ENCODE results near the gene KCNMA1. TPM values are rescaled to one million over a fixed set of nuclear protein-coding genes. Genes with fewer than 3 reads are reported as not detected.

The KCNMA1 gene
- total RNA-seq, 1 donor, result 77.8 TPM

DNA sequence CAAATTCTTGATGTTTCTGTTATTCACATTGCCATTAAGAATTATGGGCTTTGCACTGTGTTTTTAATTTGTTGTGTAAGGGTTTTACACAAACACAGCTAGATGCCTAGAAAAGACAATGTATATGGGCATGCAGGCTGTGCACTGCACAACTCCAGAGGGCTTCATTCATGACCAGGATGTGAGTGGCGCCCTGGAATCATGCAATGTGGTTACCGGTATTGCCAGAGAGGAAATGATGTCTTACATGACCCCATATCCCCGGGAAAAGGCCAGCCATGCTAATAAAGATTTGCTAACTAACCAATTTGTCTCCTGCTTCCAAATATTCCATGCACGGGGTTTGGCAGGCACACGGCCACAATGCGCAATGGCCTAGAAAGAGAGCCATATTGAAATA, 16.9 kb downstream of the KCNMA1 start:
- no peaks in the 10 kb centered on the region for H3K27me3 ChIP-seq (ENCODE audit: insufficient read depth, low read length)
- H3K4me2 ChIP-seq (ENCODE audit: insufficient read depth, low read length), result no peak overlapping the region
- H3K79me2 ChIP-seq (ENCODE audit: insufficient read depth, low read length), result peaks cover 69% of the 10 kb centered on the region
- no peak for DNase-seq (ENCODE audit: insufficient read length, low spot score, missing footprints)
- peaks cover 16% of the 10 kb centered on the region for H3K4me1 ChIP-seq (ENCODE audit: insufficient read depth, low read length)
- H2AFZ ChIP-seq (ENCODE audit: low read length), result no peak overlapping the region
- TF ChIP-seq, protein P1, sequence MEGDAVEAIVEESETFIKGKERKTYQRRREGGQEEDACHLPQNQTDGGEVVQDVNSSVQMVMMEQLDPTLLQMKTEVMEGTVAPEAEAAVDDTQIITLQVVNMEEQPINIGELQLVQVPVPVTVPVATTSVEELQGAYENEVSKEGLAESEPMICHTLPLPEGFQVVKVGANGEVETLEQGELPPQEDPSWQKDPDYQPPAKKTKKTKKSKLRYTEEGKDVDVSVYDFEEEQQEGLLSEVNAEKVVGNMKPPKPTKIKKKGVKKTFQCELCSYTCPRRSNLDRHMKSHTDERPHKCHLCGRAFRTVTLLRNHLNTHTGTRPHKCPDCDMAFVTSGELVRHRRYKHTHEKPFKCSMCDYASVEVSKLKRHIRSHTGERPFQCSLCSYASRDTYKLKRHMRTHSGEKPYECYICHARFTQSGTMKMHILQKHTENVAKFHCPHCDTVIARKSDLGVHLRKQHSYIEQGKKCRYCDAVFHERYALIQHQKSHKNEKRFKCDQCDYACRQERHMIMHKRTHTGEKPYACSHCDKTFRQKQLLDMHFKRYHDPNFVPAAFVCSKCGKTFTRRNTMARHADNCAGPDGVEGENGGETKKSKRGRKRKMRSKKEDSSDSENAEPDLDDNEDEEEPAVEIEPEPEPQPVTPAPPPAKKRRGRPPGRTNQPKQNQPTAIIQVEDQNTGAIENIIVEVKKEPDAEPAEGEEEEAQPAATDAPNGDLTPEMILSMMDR (IDR thresholded peaks at IDR 0.05; ENCODE audit: extremely low read depth, low read depth, low read length), result no peak
- no peaks in the 10 kb centered on the region for H3K36me3 ChIP-seq (ENCODE audit: insufficient read depth, low read length)
- peak overlapping the region; percentile 31 for H3K27ac ChIP-seq (ENCODE audit: low read depth, low read length)
- no peaks in the 10 kb centered on the region for H3K9me3 ChIP-seq (ENCODE audit: low read depth, low read length)
- H4K20me1 ChIP-seq (ENCODE audit: insufficient read depth, low read length), result no peaks in the 10 kb centered on the region
- H3K4me3 ChIP-seq (ENCODE audit: insufficient read depth, low read length), result no peak overlapping the region

DNA sequence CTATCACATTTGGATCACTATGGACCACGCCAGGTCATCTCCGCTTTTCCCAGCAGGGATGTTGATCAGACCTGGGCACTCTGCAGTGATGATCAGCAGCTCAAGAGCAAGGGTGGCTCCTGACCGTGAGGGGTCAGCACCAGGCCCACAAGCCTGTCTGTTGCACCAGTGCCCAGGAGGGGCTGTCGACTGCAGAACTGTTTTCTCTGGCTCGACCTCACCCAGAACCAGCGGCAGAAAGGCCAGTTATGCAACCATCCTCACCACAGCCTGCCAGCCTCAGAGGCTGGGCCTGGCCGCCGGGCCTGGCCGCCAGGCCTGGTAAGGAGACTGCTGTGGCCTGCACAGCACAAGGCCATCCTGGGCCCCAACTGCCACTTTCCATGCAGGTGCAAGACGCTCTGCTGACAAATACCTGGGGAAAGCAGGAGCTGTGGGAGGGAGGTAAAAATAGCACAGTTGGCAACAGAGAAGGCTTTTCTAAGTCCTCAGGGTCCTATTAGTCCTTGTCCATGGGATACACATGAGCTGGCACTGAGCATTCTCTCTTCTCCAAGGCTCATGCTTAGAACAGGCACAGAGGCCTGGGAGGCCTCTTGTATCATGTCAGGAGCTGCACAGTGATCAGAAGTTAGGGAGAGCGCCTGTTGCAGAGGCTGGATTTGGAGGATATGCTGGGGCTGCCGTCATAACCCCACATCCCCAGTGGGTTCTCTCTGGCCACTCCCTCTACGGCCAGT, 17.5 kb downstream of the KCNMA1 start:
- H3K79me2 ChIP-seq (ENCODE audit: insufficient read depth, low read length), result peaks cover 75% of the 10 kb centered on the region

DNA sequence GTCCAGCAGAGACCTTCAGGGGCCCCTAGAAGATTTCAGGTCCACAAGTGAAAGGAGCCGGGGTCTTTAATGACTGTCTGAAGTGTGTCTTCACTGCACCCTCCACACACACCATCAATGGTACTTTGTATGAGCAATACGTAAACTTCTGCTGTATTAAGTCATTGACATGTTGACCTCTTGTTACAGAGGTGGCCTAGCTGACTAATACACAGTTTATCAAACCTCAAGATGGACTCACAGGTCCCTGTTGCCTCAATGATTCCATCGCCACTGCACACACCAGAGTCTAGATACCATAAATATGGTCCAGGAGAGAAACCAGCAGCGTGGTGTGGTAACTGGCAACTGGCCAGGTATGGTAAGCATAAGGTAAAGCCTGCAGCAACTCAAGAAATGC, 19.5 kb downstream of the KCNMA1 start:
- Histone ChIP-seq H4K20me1 (ENCODE audit: insufficient read depth, low read length) (no peaks in the 10 kb centered on the region), H3K4me3 (ENCODE audit: insufficient read depth, low read length) (no peak overlapping the region), H3K27ac (ENCODE audit: low read depth, low read length) (no peak overlapping the region), H3K4me1 (ENCODE audit: insufficient read depth, low read length) (peaks cover 11% of the 10 kb centered on the region), H3K9me3 (ENCODE audit: low read depth, low read length) (no peaks in the 10 kb centered on the region), H2AFZ (ENCODE audit: low read length) (no peak overlapping the region), H3K79me2 (ENCODE audit: insufficient read depth, low read length) (peaks cover 61% of the 10 kb centered on the region), H3K36me3 (ENCODE audit: insufficient read depth, low read length) (no peaks in the 10 kb centered on the region), H3K27me3 (ENCODE audit: insufficient read depth, low read length) (no peaks in the 10 kb centered on the region), H3K4me2 (ENCODE audit: insufficient read depth, low read length) (no peak overlapping the region)
- DNase-seq (ENCODE audit: insufficient read length, low spot score, missing footprints), result peak; percentile 82
- TF ChIP-seq, protein P1 (IDR thresholded peaks at IDR 0.05; ENCODE audit: extremely low read depth, low read depth, low read length), result no peak

More for the DNA sequence above, 17.5 kb downstream of the KCNMA1 start:
- Histone ChIP-seq H3K27me3 (ENCODE audit: insufficient read depth, low read length) (no peaks in the 10 kb centered on the region), H3K4me2 (ENCODE audit: insufficient read depth, low read length) (no peak overlapping the region), H3K27ac (ENCODE audit: low read depth, low read length) (no peak overlapping the region), H3K9me3 (ENCODE audit: low read depth, low read length) (no peaks in the 10 kb centered on the region), H3K4me1 (ENCODE audit: insufficient read depth, low read length) (peaks cover 16% of the 10 kb centered on the region), H3K4me3 (ENCODE audit: insufficient read depth, low read length) (no peak overlapping the region), H3K36me3 (ENCODE audit: insufficient read depth, low read length) (no peaks in the 10 kb centered on the region), H4K20me1 (ENCODE audit: insufficient read depth, low read length) (no peaks in the 10 kb centered on the region), H2AFZ (ENCODE audit: low read length) (no peak overlapping the region)
- TF ChIP-seq, protein P1 (IDR thresholded peaks at IDR 0.05; ENCODE audit: extremely low read depth, low read depth, low read length), result no peak
- peak; percentile 75 for DNase-seq (ENCODE audit: insufficient read length, low spot score, missing footprints)

DNA sequence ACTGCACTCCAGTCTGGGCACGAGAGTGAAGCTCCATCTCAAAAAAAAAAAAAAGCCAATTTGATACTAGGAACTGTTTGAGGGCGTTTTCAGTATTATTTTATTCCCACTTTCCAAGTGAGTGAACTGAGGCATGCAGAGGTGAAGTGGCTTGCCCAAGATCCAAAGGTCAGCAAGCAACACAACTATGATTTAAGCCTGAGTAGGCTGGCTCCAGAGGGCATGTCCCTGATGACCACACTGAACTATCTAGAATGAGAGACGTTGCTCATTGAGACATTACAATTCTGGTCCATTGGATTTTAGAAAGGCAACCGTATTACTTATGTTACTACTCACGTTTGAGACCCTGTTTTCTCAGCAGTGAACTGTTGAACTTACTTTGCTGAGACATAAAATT, 20.8 kb downstream of the KCNMA1 start:
- Histone ChIP-seq H4K20me1 (ENCODE audit: insufficient read depth, low read length) (no peaks in the 10 kb centered on the region), H3K79me2 (ENCODE audit: insufficient read depth, low read length) (peaks cover 58% of the 10 kb centered on the region), H3K4me2 (ENCODE audit: insufficient read depth, low read length) (no peak overlapping the region), H3K4me1 (ENCODE audit: insufficient read depth, low read length) (peaks cover 10% of the 10 kb centered on the region), H3K36me3 (ENCODE audit: insufficient read depth, low read length) (no peaks in the 10 kb centered on the region), H3K27me3 (ENCODE audit: insufficient read depth, low read length) (no peaks in the 10 kb centered on the region), H2AFZ (ENCODE audit: low read length) (no peak overlapping the region), H3K9me3 (ENCODE audit: low read depth, low read length) (no peaks in the 10 kb centered on the region), H3K27ac (ENCODE audit: low read depth, low read length) (no peak overlapping the region), H3K4me3 (ENCODE audit: insufficient read depth, low read length) (no peak overlapping the region)
- TF ChIP-seq, protein P1 (IDR thresholded peaks at IDR 0.05; ENCODE audit: extremely low read depth, low read depth, low read length), result no peak
- no peak for DNase-seq (ENCODE audit: insufficient read length, low spot score, missing footprints)

All from osteoblast (primary cell).